ENCODE data around the gene ARNT2. TPM values are rescaled to one million over a fixed set of nuclear protein-coding genes. Genes with fewer than 3 reads are reported as not detected.

ARNT2 gene
- total RNA-seq, 1 experiment from 2014 or later: not detected

GRCh38 chr15:80415358-80415670 lies 11.1 kb downstream of the ARNT2 start:
- Histone ChIP-seq H3K27ac (ENCODE audit: low read length) (no peak overlapping the region), H3K4me2 (ENCODE audit: low read depth, low read length, poor library complexity, severe bottlenecking) (no peak overlapping the region), H3K27me3 (ENCODE audit: low read length) (no peaks in the 10 kb centered on the region), H3K9ac (ENCODE audit: low read length) (no peak overlapping the region), H4K20me1 (ENCODE audit: insufficient read depth, low read depth, low read length) (no peaks in the 10 kb centered on the region), H3K4me3 (ENCODE audit: low read length) (no peak overlapping the region), H3K79me2 (ENCODE audit: low read length) (no peaks in the 10 kb centered on the region), H3K9me2 (replicated peaks; ENCODE audit: insufficient read depth, low read length) (no peaks in the 10 kb centered on the region), H2AFZ (ENCODE audit: low read length) (no peak overlapping the region), H3K9me3 (ENCODE audit: low read length) (no peaks in the 10 kb centered on the region), H3K4me1 (ENCODE audit: low read length) (no peaks in the 10 kb centered on the region), H3K36me3 (ENCODE audit: insufficient read depth, low read length) (no peaks in the 10 kb centered on the region)
- DNase-seq: no peak

- no peaks in the 10 kb centered on the region for H3K4me1 ChIP-seq (ENCODE audit: low read length)
- H3K4me2 ChIP-seq (ENCODE audit: low read depth, low read length, poor library complexity, severe bottlenecking): no peak overlapping the region
- no peak overlapping the region for H3K4me3 ChIP-seq (ENCODE audit: low read length)
- H2AFZ ChIP-seq (ENCODE audit: low read length): no peak overlapping the region
- no peaks in the 10 kb centered on the region for H3K9me3 ChIP-seq (ENCODE audit: low read length)
- no peaks in the 10 kb centered on the region for H3K9me2 ChIP-seq (replicated peaks; ENCODE audit: insufficient read depth, low read length)
- no peaks in the 10 kb centered on the region for H3K36me3 ChIP-seq (ENCODE audit: insufficient read depth, low read length)
- no peaks in the 10 kb centered on the region for H3K27me3 ChIP-seq (ENCODE audit: low read length)
- H3K9ac ChIP-seq (ENCODE audit: low read length): no peak overlapping the region
- DNase-seq: no peak
- no peaks in the 10 kb centered on the region for H4K20me1 ChIP-seq (ENCODE audit: insufficient read depth, low read depth, low read length)
- no peaks in the 10 kb centered on the region for H3K79me2 ChIP-seq (ENCODE audit: low read length)
- H3K27ac ChIP-seq (ENCODE audit: low read length): no peak overlapping the region
Measured at GRCh38 chr15:80416702-80417101, 12.5 kb downstream of the ARNT2 start.

DNA sequence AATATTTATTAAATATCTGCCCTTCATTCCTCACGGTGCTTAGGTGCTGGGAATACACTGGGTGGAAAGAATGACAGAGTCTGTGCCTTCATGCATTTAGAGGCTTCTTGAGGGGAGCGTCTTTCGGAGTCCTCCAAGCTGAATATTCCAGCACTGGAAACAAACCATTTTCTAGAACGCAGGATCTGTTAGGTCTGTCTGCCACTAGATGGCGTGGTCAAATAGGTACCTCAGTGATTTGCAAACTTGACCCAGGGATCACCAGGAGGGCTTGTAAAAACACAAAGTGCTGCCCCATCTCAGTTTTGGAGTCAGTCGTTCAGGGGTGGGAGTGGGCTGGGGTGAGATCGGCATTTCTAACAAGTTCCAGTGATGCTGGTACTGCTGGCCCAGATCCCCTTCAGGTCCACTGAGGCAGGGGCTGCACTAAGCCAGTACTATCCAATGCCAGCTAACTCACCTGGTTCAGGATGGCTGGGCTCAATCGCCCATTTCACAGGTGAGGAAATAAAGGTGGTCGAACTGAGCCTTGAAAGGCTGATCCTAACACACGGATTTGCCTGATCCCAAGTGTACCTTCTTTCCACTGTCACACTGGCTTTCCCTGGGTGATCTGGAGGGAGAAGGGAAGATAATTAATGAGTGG lies 14.8 kb downstream of the ARNT2 start:
- Histone ChIP-seq H3K79me2 (ENCODE audit: low read length) (no peaks in the 10 kb centered on the region), H3K27me3 (ENCODE audit: low read length) (no peaks in the 10 kb centered on the region), H3K9ac (ENCODE audit: low read length) (no peak overlapping the region), H3K4me2 (ENCODE audit: low read depth, low read length, poor library complexity, severe bottlenecking) (no peak overlapping the region), H3K27ac (ENCODE audit: low read length) (no peak overlapping the region), H3K9me3 (ENCODE audit: low read length) (no peaks in the 10 kb centered on the region), H3K4me3 (ENCODE audit: low read length) (no peak overlapping the region), H3K36me3 (ENCODE audit: insufficient read depth, low read length) (no peaks in the 10 kb centered on the region), H3K9me2 (replicated peaks; ENCODE audit: insufficient read depth, low read length) (no peaks in the 10 kb centered on the region), H4K20me1 (ENCODE audit: insufficient read depth, low read depth, low read length) (no peaks in the 10 kb centered on the region), H3K4me1 (ENCODE audit: low read length) (no peaks in the 10 kb centered on the region), H2AFZ (ENCODE audit: low read length) (no peak overlapping the region)
- peak; percentile 75 for DNase-seq

DNA sequence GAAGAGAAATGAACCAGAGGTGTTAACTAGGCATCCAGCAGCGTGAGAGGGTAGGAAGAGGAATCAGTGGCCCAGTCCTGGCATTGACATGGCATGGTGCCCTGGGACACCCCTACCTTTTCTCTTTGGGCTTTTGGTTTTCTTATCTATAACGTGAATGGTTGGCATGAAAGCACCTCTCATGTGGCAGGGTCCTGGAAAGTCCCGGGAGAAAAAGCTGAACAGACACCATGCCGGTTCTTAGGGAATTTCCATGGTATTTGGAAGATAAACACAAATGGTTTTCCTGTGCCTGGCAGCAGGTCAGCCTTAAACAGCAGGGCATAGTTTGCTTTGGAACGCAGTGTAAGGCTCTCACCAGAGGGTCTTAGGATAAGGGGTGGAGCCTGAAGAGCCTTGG lies 15.4 kb downstream of the ARNT2 start:
- Histone ChIP-seq H3K9me3 (ENCODE audit: low read length) (no peaks in the 10 kb centered on the region), H3K9me2 (replicated peaks; ENCODE audit: insufficient read depth, low read length) (no peaks in the 10 kb centered on the region), H3K36me3 (ENCODE audit: insufficient read depth, low read length) (no peaks in the 10 kb centered on the region), H2AFZ (ENCODE audit: low read length) (no peak overlapping the region), H3K4me1 (ENCODE audit: low read length) (no peaks in the 10 kb centered on the region), H3K9ac (ENCODE audit: low read length) (no peak overlapping the region), H3K27me3 (ENCODE audit: low read length) (no peaks in the 10 kb centered on the region), H3K4me2 (ENCODE audit: low read depth, low read length, poor library complexity, severe bottlenecking) (no peak overlapping the region), H3K27ac (ENCODE audit: low read length) (no peak overlapping the region), H4K20me1 (ENCODE audit: insufficient read depth, low read depth, low read length) (no peaks in the 10 kb centered on the region), H3K4me3 (ENCODE audit: low read length) (no peak overlapping the region), H3K79me2 (ENCODE audit: low read length) (no peaks in the 10 kb centered on the region)
- DNase-seq: no peak

DNA sequence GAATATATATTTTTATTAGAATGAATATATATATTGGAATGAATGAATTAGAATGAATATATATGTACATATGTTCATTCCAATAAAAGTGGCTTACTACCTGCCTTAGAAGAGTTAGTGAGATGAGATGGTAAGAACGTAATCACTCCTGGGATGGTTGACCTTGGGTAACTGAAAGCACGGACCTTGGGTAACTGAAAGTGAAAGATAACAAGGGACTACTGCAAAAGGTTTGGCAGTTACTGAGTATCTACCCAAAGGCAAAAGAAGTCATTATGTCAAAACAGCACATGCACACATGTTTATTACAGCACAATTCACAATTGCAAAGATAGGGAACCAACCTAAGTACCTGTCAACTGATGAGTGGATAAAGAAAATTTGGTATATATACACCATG lies 16.5 kb downstream of the ARNT2 start:
- Histone ChIP-seq H3K4me3 (ENCODE audit: low read length) (no peak overlapping the region), H3K9me3 (ENCODE audit: low read length) (no peaks in the 10 kb centered on the region)
- DNase-seq: no peak

DNA sequence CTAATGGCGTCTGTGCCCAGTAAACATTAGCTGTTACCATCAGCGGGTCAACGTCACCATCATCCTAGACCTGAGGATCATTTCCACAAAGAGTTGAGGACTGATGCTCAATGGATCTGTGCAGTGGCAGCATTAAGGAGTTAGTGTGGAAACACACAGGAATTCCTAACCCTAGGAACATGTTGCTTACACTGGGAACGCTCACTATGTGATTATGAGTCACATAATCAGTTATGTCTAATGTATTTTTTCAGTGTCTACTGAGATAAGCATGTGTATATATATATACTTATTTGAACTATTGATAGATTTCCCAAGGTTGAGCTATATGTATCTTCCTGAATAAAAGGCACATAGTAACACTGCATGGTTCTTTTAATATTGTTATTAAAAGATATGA lies 19.0 kb downstream of the ARNT2 start:
- Histone ChIP-seq H2AFZ (ENCODE audit: low read length) (no peak overlapping the region), H3K79me2 (ENCODE audit: low read length) (no peaks in the 10 kb centered on the region), H3K36me3 (ENCODE audit: insufficient read depth, low read length) (no peaks in the 10 kb centered on the region), H3K27ac (ENCODE audit: low read length) (no peak overlapping the region), H3K9me2 (replicated peaks; ENCODE audit: insufficient read depth, low read length) (no peaks in the 10 kb centered on the region), H3K9ac (ENCODE audit: low read length) (no peak overlapping the region), H3K4me3 (ENCODE audit: low read length) (no peak overlapping the region), H3K27me3 (ENCODE audit: low read length) (0 out of 2 replicates have a peak, but pooled peaks cover 2% of the 10 kb centered on the region), H4K20me1 (ENCODE audit: insufficient read depth, low read depth, low read length) (no peaks in the 10 kb centered on the region), H3K4me1 (ENCODE audit: low read length) (no peaks in the 10 kb centered on the region), H3K4me2 (ENCODE audit: low read depth, low read length, poor library complexity, severe bottlenecking) (no peak overlapping the region), H3K9me3 (ENCODE audit: low read length) (no peaks in the 10 kb centered on the region)
- no peak for DNase-seq

More for the DNA sequence above, 16.5 kb downstream of the ARNT2 start:
- H3K27me3 ChIP-seq (ENCODE audit: low read length): no peaks in the 10 kb centered on the region
- H3K79me2 ChIP-seq (ENCODE audit: low read length): no peaks in the 10 kb centered on the region
- no peak overlapping the region for H3K9ac ChIP-seq (ENCODE audit: low read length)
- no peaks in the 10 kb centered on the region for H3K36me3 ChIP-seq (ENCODE audit: insufficient read depth, low read length)
- no peaks in the 10 kb centered on the region for H3K9me2 ChIP-seq (replicated peaks; ENCODE audit: insufficient read depth, low read length)
- H3K27ac ChIP-seq (ENCODE audit: low read length): no peak overlapping the region
- H2AFZ ChIP-seq (ENCODE audit: low read length): no peak overlapping the region
- no peak overlapping the region for H3K4me2 ChIP-seq (ENCODE audit: low read depth, low read length, poor library complexity, severe bottlenecking)
- no peaks in the 10 kb centered on the region for H4K20me1 ChIP-seq (ENCODE audit: insufficient read depth, low read depth, low read length)
- no peaks in the 10 kb centered on the region for H3K4me1 ChIP-seq (ENCODE audit: low read length)

- H2AFZ ChIP-seq (ENCODE audit: low read length): no peak overlapping the region
- no peak overlapping the region for H3K4me3 ChIP-seq (ENCODE audit: low read length)
- H3K9me3 ChIP-seq (ENCODE audit: low read length): no peaks in the 10 kb centered on the region
- no peaks in the 10 kb centered on the region for H3K79me2 ChIP-seq (ENCODE audit: low read length)
- no peaks in the 10 kb centered on the region for H3K36me3 ChIP-seq (ENCODE audit: insufficient read depth, low read length)
- H3K27me3 ChIP-seq (ENCODE audit: low read length): 0 out of 2 replicates have a peak, but pooled peaks cover 3% of the 10 kb centered on the region
- H3K4me1 ChIP-seq (ENCODE audit: low read length): no peaks in the 10 kb centered on the region
- H3K9me2 ChIP-seq (replicated peaks; ENCODE audit: insufficient read depth, low read length): no peaks in the 10 kb centered on the region
- no peak overlapping the region for H3K27ac ChIP-seq (ENCODE audit: low read length)
- no peak overlapping the region for H3K9ac ChIP-seq (ENCODE audit: low read length)
- DNase-seq: no peak
- no peak overlapping the region for H3K4me2 ChIP-seq (ENCODE audit: low read depth, low read length, poor library complexity, severe bottlenecking)
- H4K20me1 ChIP-seq (ENCODE audit: insufficient read depth, low read depth, low read length): no peaks in the 10 kb centered on the region
Measured at GRCh38 chr15:80424381-80424780, 20.2 kb downstream of the ARNT2 start.

- no peak overlapping the region for H3K4me3 ChIP-seq (ENCODE audit: low read length)
- DNase-seq: no peak
- no peaks in the 10 kb centered on the region for H3K9me3 ChIP-seq (ENCODE audit: low read length)
- no peaks in the 10 kb centered on the region for H3K4me1 ChIP-seq (ENCODE audit: low read length)
- no peak overlapping the region for H3K4me2 ChIP-seq (ENCODE audit: low read depth, low read length, poor library complexity, severe bottlenecking)
- no peak overlapping the region for H3K27ac ChIP-seq (ENCODE audit: low read length)
- H3K79me2 ChIP-seq (ENCODE audit: low read length): no peaks in the 10 kb centered on the region
- no peaks in the 10 kb centered on the region for H3K36me3 ChIP-seq (ENCODE audit: insufficient read depth, low read length)
- no peak overlapping the region for H2AFZ ChIP-seq (ENCODE audit: low read length)
- 0 out of 2 replicates have a peak, but pooled peaks cover 3% of the 10 kb centered on the region for H3K27me3 ChIP-seq (ENCODE audit: low read length)
- no peaks in the 10 kb centered on the region for H3K9me2 ChIP-seq (replicated peaks; ENCODE audit: insufficient read depth, low read length)
- no peak overlapping the region for H3K9ac ChIP-seq (ENCODE audit: low read length)
- H4K20me1 ChIP-seq (ENCODE audit: insufficient read depth, low read depth, low read length): no peaks in the 10 kb centered on the region
Measured at GRCh38 chr15:80426316-80426715, 22.1 kb downstream of the ARNT2 start.

All from Karpas-422 (cell line).